SK-N-SH treated with all-trans-retinoic acid at 6 μM for 48 hours (cell line): Measurements from ENCODE around the gene LSAMP.

Experiments used
- CSDC2 ChIP-seq: fragments of 250-450 bp; sonication (Bioruptor Pico); IDR thresholded peaks from 2 replicates; pipeline ENCODE4 v1.5.0; 2020; ENCODE audit warnings: mild to moderate bottlenecking, moderate library complexity
- ESRRG ChIP-seq: fragments of 250-450 bp; sonication (Bioruptor Pico); IDR thresholded peaks from 2 replicates; pipeline ENCODE4 v1.6.1; 2021; ENCODE audit warnings: mild to moderate bottlenecking
- OSR1 ChIP-seq: fragments of 250-450 bp; sonication (Bioruptor Pico); IDR thresholded peaks from 2 replicates; pipeline ENCODE4 v1.8.0; 2022; ENCODE audit warnings: moderate library complexity, mild to moderate bottlenecking, inconsistent platforms
- RARB ChIP-seq: fragments of 250-450 bp; sonication (Bioruptor Pico); IDR thresholded peaks from 2 replicates; pipeline ENCODE4 v1.8.0; 2021; ENCODE audit warnings: mild to moderate bottlenecking, moderate library complexity
- TOX ChIP-seq: fragments of 250-450 bp; sonication (Bioruptor Pico); IDR thresholded peaks from 2 replicates; pipeline ENCODE4 v1.8.0; 2021; ENCODE audit warnings: mild to moderate bottlenecking, moderate library complexity, borderline replicate concordance
- TSHZ2 ChIP-seq: fragments of 250-450 bp; sonication (Bioruptor Pico); IDR thresholded peaks from 2 replicates; pipeline ENCODE4 v1.5.0; 2020; ENCODE audit warnings: mild to moderate bottlenecking, moderate library complexity
- ZC3H10 ChIP-seq: fragments of 250-450 bp; sonication (Bioruptor Pico); IDR thresholded peaks from 2 replicates; pipeline ENCODE4 v1.5.1; 2021; ENCODE audit warnings: mild to moderate bottlenecking, moderate library complexity
- ZFP3 ChIP-seq: fragments of 250-450 bp; sonication (Bioruptor Pico); IDR thresholded peaks from 2 replicates; pipeline ENCODE4 v1.5.0; 2020; ENCODE audit warnings: mild to moderate bottlenecking, moderate library complexity
- ZFP30 ChIP-seq: fragments of 450-650 bp; formaldehyde crosslinking; IDR thresholded peaks from 2 replicates; pipeline ENCODE4 v1.5.0; 2022; ENCODE audit warnings: mild to moderate bottlenecking, moderate library complexity
- ZNF565 ChIP-seq: fragments of 450-650 bp; formaldehyde crosslinking; conservative IDR thresholded peaks from 2 replicates; pipeline ENCODE4 v1.5.0; 2020; ENCODE audit warnings: low read depth, mild to moderate bottlenecking, moderate library complexity
- ZNF70 ChIP-seq: fragments of 450-650 bp; formaldehyde crosslinking; IDR thresholded peaks from 2 replicates; pipeline ENCODE4 v1.5.0; 2020; ENCODE audit warnings: mild to moderate bottlenecking, moderate library complexity
- ZNF8 ChIP-seq: fragments of 450-650 bp; formaldehyde crosslinking; IDR thresholded peaks from 2 replicates; pipeline ENCODE4 v1.5.0; 2020; ENCODE audit warnings: mild to moderate bottlenecking, moderate library complexity
- TF ChIP-seq, protein P1 (sequence below): fragments of 250-450 bp; sonication (Bioruptor Pico); IDR thresholded peaks from 2 replicates; pipeline ENCODE4 v1.8.0; 2020; ENCODE audit warnings: mild to moderate bottlenecking, moderate library complexity, borderline replicate concordance
- TF ChIP-seq, protein P2 (sequence below): fragments of 250-450 bp; sonication (Bioruptor Pico); IDR thresholded peaks from 2 replicates; pipeline ENCODE4 v1.5.1; 2020; ENCODE audit warnings: low read depth, mild to moderate bottlenecking, moderate library complexity

GRCh38 chr3:116384717-116385116 lies 60.6 kb downstream of the LSAMP start:
- TF ChIP-seq ZFP30 (no peak), ZFP3 (CRISPR knock-in tag) (no peak), TOX (no peak), ESRRG (no peak), ZC3H10 (CRISPR knock-in tag) (no peak), RARB (CRISPR knock-in tag) (no peak), ZNF8 (CRISPR knock-in tag) (no peak), ZNF565 (CRISPR knock-in tag) (no peak), ZNF70 (CRISPR knock-in tag) (no peak), OSR1 (CRISPR knock-in tag) (no peak), CSDC2 (CRISPR knock-in tag) (no peak), TSHZ2 (CRISPR knock-in tag) (no peak)
- TF ChIP-seq, protein P1, sequence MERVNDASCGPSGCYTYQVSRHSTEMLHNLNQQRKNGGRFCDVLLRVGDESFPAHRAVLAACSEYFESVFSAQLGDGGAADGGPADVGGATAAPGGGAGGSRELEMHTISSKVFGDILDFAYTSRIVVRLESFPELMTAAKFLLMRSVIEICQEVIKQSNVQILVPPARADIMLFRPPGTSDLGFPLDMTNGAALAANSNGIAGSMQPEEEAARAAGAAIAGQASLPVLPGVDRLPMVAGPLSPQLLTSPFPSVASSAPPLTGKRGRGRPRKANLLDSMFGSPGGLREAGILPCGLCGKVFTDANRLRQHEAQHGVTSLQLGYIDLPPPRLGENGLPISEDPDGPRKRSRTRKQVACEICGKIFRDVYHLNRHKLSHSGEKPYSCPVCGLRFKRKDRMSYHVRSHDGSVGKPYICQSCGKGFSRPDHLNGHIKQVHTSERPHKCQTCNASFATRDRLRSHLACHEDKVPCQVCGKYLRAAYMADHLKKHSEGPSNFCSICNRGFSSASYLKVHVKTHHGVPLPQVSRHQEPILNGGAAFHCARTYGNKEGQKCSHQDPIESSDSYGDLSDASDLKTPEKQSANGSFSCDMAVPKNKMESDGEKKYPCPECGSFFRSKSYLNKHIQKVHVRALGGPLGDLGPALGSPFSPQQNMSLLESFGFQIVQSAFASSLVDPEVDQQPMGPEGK (CRISPR knock-in tag): no peak
- TF ChIP-seq, protein P2, sequence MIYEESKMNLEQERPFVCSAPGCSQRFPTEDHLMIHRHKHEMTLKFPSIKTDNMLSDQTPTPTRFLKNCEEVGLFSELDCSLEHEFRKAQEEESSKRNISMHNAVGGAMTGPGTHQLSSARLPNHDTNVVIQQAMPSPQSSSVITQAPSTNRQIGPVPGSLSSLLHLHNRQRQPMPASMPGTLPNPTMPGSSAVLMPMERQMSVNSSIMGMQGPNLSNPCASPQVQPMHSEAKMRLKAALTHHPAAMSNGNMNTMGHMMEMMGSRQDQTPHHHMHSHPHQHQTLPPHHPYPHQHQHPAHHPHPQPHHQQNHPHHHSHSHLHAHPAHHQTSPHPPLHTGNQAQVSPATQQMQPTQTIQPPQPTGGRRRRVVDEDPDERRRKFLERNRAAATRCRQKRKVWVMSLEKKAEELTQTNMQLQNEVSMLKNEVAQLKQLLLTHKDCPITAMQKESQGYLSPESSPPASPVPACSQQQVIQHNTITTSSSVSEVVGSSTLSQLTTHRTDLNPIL (CRISPR knock-in tag): no peak
